Lower leg skin (tissue), 4 donors: ENCODE measurements around the gene CDS1. TPM values are rescaled to one million over a fixed set of nuclear protein-coding genes. Genes with fewer than 3 reads are reported as not detected.

ENCODE experiments used
- DNase-seq, 2 donors: peaks; one replicate each; pipeline ENCODE4 v3.0.0-alpha.2; 2019; ENCODE audit warnings: low spot score in 2 of 2
- H3K4me3 ChIP-seq: fragments of 200-600 bp; sonication (generic); 2 replicates; pipeline ENCODE4 v1.5.1; 2017; ENCODE audit warnings: mild to moderate bottlenecking, low read depth; ENCODE audit not compliant: poor library complexity, severe bottlenecking
- POLR2A ChIP-seq, 2 donors: fragments of 450-650 bp; IDR thresholded peaks; one replicate each; pipeline ENCODE4 v1.6.1; 2016 to 2017; ENCODE audit warnings: antibody characterized with exemption in 2 of 2, mild to moderate bottlenecking in 1 of 2, moderate library complexity in 1 of 2
- WGBS, 2 donors: methylation state at CpG; one replicate each; pipeline ENCODE4 v1.1.5; 2018; 5-methylcytosine and 5-hydroxymethylcytosine counted together
- intact Hi-C: fragments of 100-400 bp; cut with DNase I; formaldehyde crosslinking; loops from one replicate; pipeline ENCODE4 v1.15.0; 2023; ENCODE audit warnings: low total_unique reads
- total RNA-seq, 4 donors: library from RNA; depleted of rRNA; stranded (reverse); fragments of >200 nt; gene quantifications; one replicate each; pipeline ENCODE4 v1.1.0, GENCODE V29; 2016
- TF ChIP-seq, protein P1 (sequence below), 3 donors: fragments of 450-650 bp; IDR thresholded peaks; one replicate each; pipeline ENCODE4 v1.5.1; 2016; ENCODE audit warnings: antibody characterized with exemption in 3 of 3, mild to moderate bottlenecking in 3 of 3, moderate library complexity in 2 of 3

The CDS1 gene
- total RNA-seq, 4 donors from 2014 or later: 29.3 to 35.8 (median 32.3) TPM

- intact Hi-C loops: no loop called here
- TF ChIP-seq, protein P1, sequence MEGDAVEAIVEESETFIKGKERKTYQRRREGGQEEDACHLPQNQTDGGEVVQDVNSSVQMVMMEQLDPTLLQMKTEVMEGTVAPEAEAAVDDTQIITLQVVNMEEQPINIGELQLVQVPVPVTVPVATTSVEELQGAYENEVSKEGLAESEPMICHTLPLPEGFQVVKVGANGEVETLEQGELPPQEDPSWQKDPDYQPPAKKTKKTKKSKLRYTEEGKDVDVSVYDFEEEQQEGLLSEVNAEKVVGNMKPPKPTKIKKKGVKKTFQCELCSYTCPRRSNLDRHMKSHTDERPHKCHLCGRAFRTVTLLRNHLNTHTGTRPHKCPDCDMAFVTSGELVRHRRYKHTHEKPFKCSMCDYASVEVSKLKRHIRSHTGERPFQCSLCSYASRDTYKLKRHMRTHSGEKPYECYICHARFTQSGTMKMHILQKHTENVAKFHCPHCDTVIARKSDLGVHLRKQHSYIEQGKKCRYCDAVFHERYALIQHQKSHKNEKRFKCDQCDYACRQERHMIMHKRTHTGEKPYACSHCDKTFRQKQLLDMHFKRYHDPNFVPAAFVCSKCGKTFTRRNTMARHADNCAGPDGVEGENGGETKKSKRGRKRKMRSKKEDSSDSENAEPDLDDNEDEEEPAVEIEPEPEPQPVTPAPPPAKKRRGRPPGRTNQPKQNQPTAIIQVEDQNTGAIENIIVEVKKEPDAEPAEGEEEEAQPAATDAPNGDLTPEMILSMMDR (IDR thresholded peaks at IDR 0.05): no peak
- TF ChIP-seq POLR2A (IDR thresholded peaks at IDR 0.05): no peak
- 51 to 55% methylated on average over 4 of the region's 4 CpGs for WGBS, 2 donors
Observed at GRCh38 chr4:84563002-84563401, 19.9 kb upstream of the CDS1 start.

DNA sequence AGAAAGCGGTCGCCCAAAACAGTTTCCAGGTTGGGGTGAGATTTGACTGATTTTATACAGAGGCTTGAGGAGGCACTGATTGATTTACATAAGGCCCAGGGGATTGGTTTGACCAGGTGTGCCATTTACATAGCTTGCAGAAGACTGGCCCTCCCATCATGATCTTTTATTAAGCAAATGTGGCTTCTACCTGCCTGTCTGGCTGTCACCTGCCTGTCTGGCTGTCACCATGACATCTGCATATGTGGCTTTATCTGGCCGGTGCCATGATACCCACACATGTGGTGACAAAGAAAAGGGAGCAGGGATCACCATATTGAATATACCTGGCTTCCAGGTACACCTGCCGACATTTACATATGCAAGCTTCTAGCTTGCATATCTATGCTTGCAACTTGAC, 17.0 kb upstream of the CDS1 start:
- intact Hi-C loops: no loop called here
- TF ChIP-seq POLR2A (IDR thresholded peaks at IDR 0.05): no peak
- TF ChIP-seq, protein P1 (IDR thresholded peaks at IDR 0.05): no peak
- no peak for DNase-seq
- 85 to 89% methylated on average over 4 of the region's 4 CpGs for WGBS, 2 donors
- no peak overlapping the region for H3K4me3 ChIP-seq

More at GRCh38 chr4:84563002-84563401, 19.9 kb upstream of the CDS1 start:
- no peak for DNase-seq
- no peak overlapping the region for H3K4me3 ChIP-seq

DNA sequence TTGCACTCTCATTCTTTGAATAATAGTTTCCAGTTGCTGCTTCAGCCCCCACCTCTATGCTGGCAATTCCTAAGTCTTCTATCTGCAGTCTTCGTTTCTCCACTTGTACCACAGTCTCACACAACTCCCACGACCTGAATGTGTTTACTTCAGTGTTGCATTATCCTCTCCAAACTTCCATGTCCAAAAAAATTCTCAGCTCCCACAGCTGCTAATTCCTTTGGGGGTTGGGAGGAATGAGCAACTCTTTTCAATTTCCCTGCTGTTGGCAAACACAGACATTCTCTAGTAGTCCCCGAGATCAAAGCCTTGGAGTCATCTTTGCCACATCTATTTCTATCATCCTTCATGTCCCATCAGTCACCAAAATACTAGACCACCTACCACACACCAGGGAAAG, 14.4 kb upstream of the CDS1 start:
- H3K4me3 ChIP-seq: no peak overlapping the region
- intact Hi-C loops: no loop called here

GRCh38 chr4:84569009-84569408, 13.9 kb upstream of the CDS1 start:
- intact Hi-C loops: no loop called here
- DNase-seq: no peak
- TF ChIP-seq, protein P1 (IDR thresholded peaks at IDR 0.05): no peak
- TF ChIP-seq POLR2A (IDR thresholded peaks at IDR 0.05): no peak
- WGBS, 2 donors: 91% methylated on average over 2 of the region's 2 CpGs
- no peak overlapping the region for H3K4me3 ChIP-seq

More for the DNA sequence above, 14.4 kb upstream of the CDS1 start:
- no peak for TF ChIP-seq POLR2A (IDR thresholded peaks at IDR 0.05)
- TF ChIP-seq, protein P1 (IDR thresholded peaks at IDR 0.05): no peak
- DNase-seq: no peak
- 41 to 42% methylated on average over 3 of the region's 3 CpGs for WGBS, 2 donors

DNA sequence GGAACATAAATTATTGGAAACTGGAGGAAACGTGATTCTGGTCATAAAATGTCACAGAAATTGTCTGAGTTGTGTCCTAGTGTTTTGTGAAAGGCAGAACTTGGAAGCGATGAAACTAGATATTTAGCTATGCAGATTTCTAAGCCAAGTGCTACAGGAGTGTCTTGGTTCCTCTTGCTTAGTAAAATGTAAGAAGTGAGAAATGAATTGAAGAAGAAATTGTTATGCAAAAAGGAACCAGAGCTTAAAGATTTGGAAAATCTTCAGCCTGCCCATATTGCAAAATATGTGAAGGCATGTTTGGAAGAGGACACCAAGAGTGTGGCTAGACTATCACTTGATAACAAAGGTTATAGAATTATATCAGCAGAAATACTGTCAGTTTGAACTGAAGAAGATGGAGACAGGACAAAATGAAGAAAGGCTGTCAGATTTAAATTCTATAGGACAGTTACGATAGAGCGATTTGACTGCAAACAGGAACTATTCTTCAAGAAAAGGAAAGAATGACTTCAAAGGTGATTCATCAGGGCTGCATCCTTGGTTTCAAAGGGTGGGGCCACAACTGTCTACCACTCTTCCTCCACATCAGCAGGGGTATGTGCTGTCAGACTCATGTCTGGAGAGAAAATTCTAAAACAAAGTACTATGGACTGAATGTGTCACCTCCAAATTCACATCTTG, 9.4 kb upstream of the CDS1 start:
- no peak overlapping the region for H3K4me3 ChIP-seq
- DNase-seq: no peak
- intact Hi-C loops: no loop called here
- 81 to 87% methylated on average over 4 of the region's 4 CpGs for WGBS, 2 donors
- no peak for TF ChIP-seq POLR2A (IDR thresholded peaks at IDR 0.05)
- TF ChIP-seq, protein P1 (IDR thresholded peaks at IDR 0.05): no peak
